ENCODE measurements around the gene RCOR1.
"Not testable (repeated sequence)": the region's sequence is repeated elsewhere in the genome, so short reads cannot be mapped to it uniquely, and the experiment has no call there.

The RCOR1 gene

GRCh38 chr14:102571043-102571442 is 21.4 kb upstream of the RCOR1 start:
- DNase-seq (ENCODE audit: low read depth), result no peak

- DNase-seq (ENCODE audit: low read depth), result no peak
These were observed 20.9 kb upstream of the RCOR1 start for GRCh38 chr14:102571478-102572042.

GRCh38 chr14:102573161-102573560 is 19.3 kb upstream of the RCOR1 start:
- DNase-seq (ENCODE audit: low read depth), result not testable (repeated sequence)

- DNase-seq (ENCODE audit: low read depth), result no peak
These were observed 18.8 kb upstream of the RCOR1 start for GRCh38 chr14:102573591-102574046.

GRCh38 chr14:102574281-102575159 is 17.9 kb upstream of the RCOR1 start:
- no peak for DNase-seq (ENCODE audit: low read depth)

GRCh38 chr14:102575160-102575845 is 17.1 kb upstream of the RCOR1 start:
- DNase-seq (ENCODE audit: low read depth), result no peak

GRCh38 chr14:102575846-102576428 is 16.5 kb upstream of the RCOR1 start:
- DNase-seq (ENCODE audit: low read depth), result not testable (repeated sequence)

GRCh38 chr14:102578821-102579220 is 13.6 kb upstream of the RCOR1 start:
- no peak for DNase-seq (ENCODE audit: low read depth)

- no peak for DNase-seq (ENCODE audit: low read depth)
These were observed 12.5 kb upstream of the RCOR1 start for GRCh38 chr14:102579696-102580549.

- DNase-seq (ENCODE audit: low read depth), result no peak
These were observed 11.8 kb upstream of the RCOR1 start for GRCh38 chr14:102580550-102581110.

GRCh38 chr14:102581193-102581592 is 11.3 kb upstream of the RCOR1 start:
- DNase-seq (ENCODE audit: low read depth), result no peak

- DNase-seq (ENCODE audit: low read depth), result no peak
These were observed 8.7 kb upstream of the RCOR1 start for GRCh38 chr14:102583726-102584125.

GRCh38 chr14:102584871-102585869 is 7.3 kb upstream of the RCOR1 start:
- DNase-seq (ENCODE audit: low read depth), result peak; percentile 85

GRCh38 chr14:102586420-102587104 is 5.9 kb upstream of the RCOR1 start:
- no peak for DNase-seq (ENCODE audit: low read depth)

- no peak for DNase-seq (ENCODE audit: low read depth)
These were observed 3.6 kb upstream of the RCOR1 start for GRCh38 chr14:102588821-102589220.

- no peak for DNase-seq (ENCODE audit: low read depth)
These were observed 2.6 kb upstream of the RCOR1 start for GRCh38 chr14:102589761-102590290.

- peak; percentile 39 for DNase-seq (ENCODE audit: low read depth)
These were observed 1.8 kb upstream of the RCOR1 start for GRCh38 chr14:102590667-102591099.

GRCh38 chr14:102591372-102591943 is 991 bp upstream of the RCOR1 start:
- DNase-seq (ENCODE audit: low read depth), result peak; percentile 45

GRCh38 chr14:102592763-102593060 is 263 bp downstream of the RCOR1 start:
- no peak for DNase-seq (ENCODE audit: low read depth)

Data from CMK (cell line).